Neural cell (in vitro differentiated cells): ENCODE measurements around the gene DCP1A. TPM values are rescaled to one million over a fixed set of nuclear protein-coding genes. Genes with fewer than 3 reads are reported as not detected.

Experiments used
- H2AFZ ChIP-seq: fragments of 200-600, 300-800 bp; sonication (generic), shearing (Covaris generic); 2 replicates; pipeline ENCODE4 v1.6.0; 2014; ENCODE audit warnings: low read depth, mild to moderate bottlenecking, antibody characterized with exemption, low read length, moderate library complexity
- H3F3A ChIP-seq: fragments of 200-600 bp; shearing (Covaris generic); 2 replicates; pipeline ENCODE4 v1.6.1; 2016; ENCODE audit warnings: mild to moderate bottlenecking, moderate library complexity, mixed read lengths, antibody characterized with exemption, low read length; ENCODE audit not compliant: insufficient read depth, poor library complexity, severe bottlenecking
- H3K27ac ChIP-seq: fragments of 200-600, 300-800 bp; sonication (generic), shearing (Covaris generic); 2 replicates; pipeline ENCODE4 v1.5.1; 2014; ENCODE audit warnings: mild to moderate bottlenecking, low read length, moderate library complexity
- H3K27me3 ChIP-seq: fragments of 300-800, 200-600 bp; sonication (generic), shearing (Covaris generic); 2 replicates; pipeline ENCODE4 v1.6.0; 2014; ENCODE audit warnings: mild to moderate bottlenecking, low read depth, low read length, moderate library complexity; ENCODE audit not compliant: insufficient read depth
- H3K36me3 ChIP-seq: fragments of 300-800, 200-600 bp; sonication (generic), shearing (Covaris generic); 2 replicates; pipeline ENCODE4 v1.5.1; 2014; ENCODE audit warnings: mild to moderate bottlenecking, antibody characterized with exemption, low read length, moderate library complexity; ENCODE audit not compliant: insufficient read depth
- H3K4me2 ChIP-seq: fragments of 300-800, 200-600 bp; sonication (generic), shearing (Covaris generic); 2 replicates; pipeline ENCODE4 v1.6.0; 2014; ENCODE audit warnings: mild to moderate bottlenecking, low read length
- H3K4me3 ChIP-seq: fragments of 300-800, 200-600 bp; sonication (generic), shearing (Covaris generic); 2 replicates; pipeline ENCODE4 v1.5.1; 2014; ENCODE audit warnings: mild to moderate bottlenecking, low read length, moderate library complexity
- H3K79me2 ChIP-seq: fragments of 200-600 bp; shearing (Covaris generic); replicated peaks from 2 replicates; pipeline ENCODE4 v1.6.0; 2014; ENCODE audit warnings: mild to moderate bottlenecking, low read length, moderate library complexity; ENCODE audit not compliant: insufficient read depth
- H3K9ac ChIP-seq: fragments of 300-800, 200-600 bp; sonication (generic), shearing (Covaris generic); 2 replicates; pipeline ENCODE4 v1.6.1; 2016; ENCODE audit warnings: mild to moderate bottlenecking, low read length, mixed read lengths
- H3K9me2 ChIP-seq: fragments of 200-600 bp; shearing (Covaris generic); 2 replicates; pipeline ENCODE4 v1.6.1; 2016; ENCODE audit warnings: mild to moderate bottlenecking, low read length, mixed read lengths; ENCODE audit not compliant: insufficient read depth
- H3K9me3 ChIP-seq: fragments of 200-600, 300-800 bp; sonication (generic), shearing (Covaris generic); 2 replicates; pipeline ENCODE4 v1.6.1; 2016; ENCODE audit warnings: mild to moderate bottlenecking, mixed run types, low read length, moderate library complexity, mixed read lengths
- H4K20me1 ChIP-seq: fragments of 200-600 bp; shearing (Covaris generic); 2 replicates; pipeline ENCODE4 v1.6.1; 2016; ENCODE audit warnings: mild to moderate bottlenecking, mixed run types; ENCODE audit not compliant: insufficient read depth
- CTCF ChIP-seq: fragments of 450-650 bp; IDR thresholded peaks from 2 replicates; pipeline ENCODE4 v1.5.1; 2014; ENCODE audit warnings: antibody characterized with exemption, mild to moderate bottlenecking, moderate library complexity; ENCODE audit not compliant: poor library complexity, severe bottlenecking
- EP300 ChIP-seq: fragments of 450-650 bp; conservative IDR thresholded peaks from 2 replicates; pipeline ENCODE4 v1.6.1; 2014; ENCODE audit warnings: antibody characterized with exemption, mild to moderate bottlenecking, moderate library complexity; ENCODE audit not compliant: poor library complexity, severe bottlenecking
- EZH2 ChIP-seq: fragments of 200-600, 300-800 bp; shearing (Covaris generic), sonication (generic); IDR thresholded peaks from 2 replicates; pipeline ENCODE4 v1.6.1; 2014; ENCODE audit warnings: antibody characterized with exemption, low read length, borderline replicate concordance, mild to moderate bottlenecking; ENCODE audit not compliant: insufficient read depth, poor library complexity, severe bottlenecking
- MXI1 ChIP-seq: fragments of 450-650 bp; conservative IDR thresholded peaks from 2 replicates; pipeline ENCODE4 v1.6.1; 2014; ENCODE audit warnings: antibody characterized with exemption, mild to moderate bottlenecking; ENCODE audit not compliant: poor library complexity, severe bottlenecking
- POLR2AphosphoS5 ChIP-seq: IDR thresholded peaks from 2 replicates; pipeline ENCODE4 v1.6.1; 2012
- RAD21 ChIP-seq: fragments of 450-650 bp; conservative IDR thresholded peaks from 2 replicates; pipeline ENCODE4 v1.6.1; 2014; ENCODE audit warnings: antibody characterized with exemption, mild to moderate bottlenecking, moderate library complexity
- REST ChIP-seq: IDR thresholded peaks from 2 replicates; pipeline ENCODE4 v1.6.1; 2012; ENCODE audit warnings: borderline replicate concordance
- SMC3 ChIP-seq: fragments of 450-650 bp; conservative IDR thresholded peaks from 2 replicates; pipeline ENCODE4 v1.6.1; 2014; ENCODE audit warnings: antibody characterized with exemption, mild to moderate bottlenecking, moderate library complexity; ENCODE audit not compliant: poor library complexity
- TAF1 ChIP-seq: IDR thresholded peaks from 2 replicates; pipeline ENCODE4 v1.6.1; 2012; ENCODE audit warnings: low read depth
- polyA plus RNA-seq: library from polyadenylated mRNA; depleted of rRNA; stranded (reverse); fragments of >200 nt; gene quantifications from 2 replicates; pipeline ENCODE4 v1.2.3, GENCODE V29; 2014

Gene DCP1A
- polyA plus RNA-seq, 1 donor from 2014 or later = 12.5 TPM

- Histone ChIP-seq H3K9me3 (no peaks in the 10 kb centered on the region), H3F3A (no peaks in the 10 kb centered on the region), H3K4me2 (no peak overlapping the region), H4K20me1 (no peaks in the 10 kb centered on the region), H3K27me3 (no peaks in the 10 kb centered on the region), H3K4me3 (no peak overlapping the region), H3K9me2 (no peaks in the 10 kb centered on the region), H3K27ac (no peak overlapping the region), H2AFZ (no peak overlapping the region), H3K36me3 (no peaks in the 10 kb centered on the region), H3K79me2 (peaks cover 20% of the 10 kb centered on the region), H3K9ac (no peak overlapping the region)
- TF ChIP-seq TAF1 = no peak
- TF ChIP-seq POLR2AphosphoS5 = no peak
These were observed 104.2 kb downstream of the DCP1A start for GRCh38 chr3:53243165-53243564.

GRCh38 chr3:53242642-53243041, 104.7 kb downstream of the DCP1A start:
- H3K4me2 ChIP-seq = no peak overlapping the region
- H3K4me3 ChIP-seq = no peak overlapping the region
- no peaks in the 10 kb centered on the region for H3K9me3 ChIP-seq
- peaks cover 14% of the 10 kb centered on the region for H3K79me2 ChIP-seq
- no peaks in the 10 kb centered on the region for H3F3A ChIP-seq
- no peaks in the 10 kb centered on the region for H3K27me3 ChIP-seq
- H3K9me2 ChIP-seq = no peaks in the 10 kb centered on the region
- no peak overlapping the region for H3K27ac ChIP-seq
- TF ChIP-seq SMC3 = no peak
- TF ChIP-seq RAD21 = no peak
- no peak for TF ChIP-seq REST
- TF ChIP-seq EP300 = no peak
- TF ChIP-seq TAF1 = no peak
- TF ChIP-seq POLR2AphosphoS5 = no peak
- TF ChIP-seq EZH2 = no peak
- TF ChIP-seq CTCF = no peak
- no peak for TF ChIP-seq MXI1
- H3K36me3 ChIP-seq = no peaks in the 10 kb centered on the region
- no peak overlapping the region for H2AFZ ChIP-seq
- no peaks in the 10 kb centered on the region for H4K20me1 ChIP-seq
- H3K9ac ChIP-seq = no peak overlapping the region

- no peak for TF ChIP-seq SMC3
- Histone ChIP-seq H3K27ac (no peak overlapping the region), H3K4me3 (no peak overlapping the region), H3K9me3 (no peaks in the 10 kb centered on the region), H3K36me3 (no peaks in the 10 kb centered on the region), H4K20me1 (no peaks in the 10 kb centered on the region), H3K4me2 (no peak overlapping the region), H3K27me3 (no peaks in the 10 kb centered on the region), H3K9me2 (no peaks in the 10 kb centered on the region), H3F3A (no peaks in the 10 kb centered on the region), H3K79me2 (peaks cover 11% of the 10 kb centered on the region), H2AFZ (no peak overlapping the region), H3K9ac (no peak overlapping the region)
These were observed 105.2 kb downstream of the DCP1A start for GRCh38 chr3:53242155-53242554.
